Stimulated activated CD8-positive, alpha-beta memory T cell treated with anti-CD3 and anti-CD28 coated beads, Interleukin-7, amount 100 ng/mL, for 1 hour (primary cell): ENCODE data around the gene FKBP7.
"Not testable (repeated sequence)": the region's sequence is repeated elsewhere in the genome, so short reads cannot be mapped to it uniquely, and the experiment has no call there.

Experiments used
- DNase-seq, 2 donors: peaks; one replicate each; pipeline ENCODE4 v3.0.0-alpha.2; 2020; ENCODE audit warnings: low read depth in 2 of 2

Gene FKBP7

GRCh38 chr2:178478439-178479274, at the start of gene FKBP7:
Gene FKBP7 (minus strand): TSS chr2:178478600. CDS start chr2:178478499, 101 bp downstream.
- DNase-seq = peak; percentile 69 to 72

DNA sequence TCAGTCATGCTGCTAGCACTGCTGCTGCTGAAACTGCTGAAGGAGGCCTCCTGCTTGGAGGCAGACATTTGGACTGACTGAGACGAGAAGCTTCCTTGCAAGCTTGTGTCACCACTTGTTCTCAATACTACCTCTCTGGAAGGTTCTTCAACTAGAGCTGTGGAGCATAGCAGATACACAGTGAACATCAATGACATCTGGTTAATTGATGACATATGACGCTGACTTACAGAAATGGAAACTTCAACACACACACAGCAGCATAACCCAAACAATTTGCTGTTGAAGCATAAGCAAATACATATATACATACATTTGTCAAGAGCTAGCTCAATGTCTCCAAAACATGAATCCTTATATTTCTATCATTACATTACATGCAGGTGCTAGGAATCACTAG, 49.2 kb upstream of the FKBP7 start:
- no peak for DNase-seq

DNA sequence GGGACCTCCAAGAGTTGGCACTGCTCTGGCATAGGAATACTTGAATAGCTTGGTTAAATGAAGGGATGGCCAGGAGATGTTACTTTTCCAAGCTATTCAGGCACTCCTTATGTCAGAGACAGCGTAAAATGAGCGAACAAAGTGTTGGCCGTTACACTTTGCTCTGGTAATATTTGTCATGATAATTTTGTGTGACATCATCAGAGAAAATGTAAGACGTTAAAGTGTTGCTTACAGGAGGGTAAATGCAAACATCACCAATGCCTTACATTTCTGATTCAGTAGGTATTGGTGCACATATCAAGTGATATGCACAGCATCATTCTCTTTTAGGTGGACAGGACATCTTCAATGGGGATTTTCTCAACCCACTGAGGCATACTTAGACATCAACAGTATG, 47.9 kb upstream of the FKBP7 start:
- no peak for DNase-seq

- not testable (repeated sequence) for DNase-seq
These were observed 47.1 kb upstream of the FKBP7 start for GRCh38 chr2:178525460-178525859.

GRCh38 chr2:178525010-178525409, 46.6 kb upstream of the FKBP7 start:
- not testable (repeated sequence) for DNase-seq

DNA sequence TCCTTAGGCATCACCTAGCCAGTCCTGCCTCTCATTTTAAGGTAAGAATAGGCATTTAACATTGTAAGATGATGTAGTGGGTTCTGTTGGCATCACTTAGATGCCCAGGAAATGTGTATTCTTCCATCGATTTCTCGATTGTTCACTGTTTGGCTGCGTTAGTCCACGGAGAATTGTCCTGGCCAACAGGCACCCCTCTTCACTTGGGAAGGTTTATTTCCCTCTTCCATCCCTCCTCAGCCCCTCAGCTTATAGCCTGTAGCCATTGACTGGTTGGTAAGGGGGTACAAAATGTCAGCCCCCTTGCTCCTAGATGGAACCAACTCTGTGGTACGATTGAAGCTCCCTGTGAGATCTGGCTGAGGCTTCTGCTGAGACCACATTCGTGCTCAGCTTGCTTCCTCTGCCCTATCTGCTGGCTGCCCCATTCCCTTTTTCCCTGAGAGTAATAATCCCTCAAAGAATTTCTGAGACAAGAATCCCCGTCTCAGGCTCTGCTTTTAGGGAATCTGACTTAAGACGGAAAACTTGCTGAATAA, 45.3 kb upstream of the FKBP7 start:
- DNase-seq = no peak

DNA sequence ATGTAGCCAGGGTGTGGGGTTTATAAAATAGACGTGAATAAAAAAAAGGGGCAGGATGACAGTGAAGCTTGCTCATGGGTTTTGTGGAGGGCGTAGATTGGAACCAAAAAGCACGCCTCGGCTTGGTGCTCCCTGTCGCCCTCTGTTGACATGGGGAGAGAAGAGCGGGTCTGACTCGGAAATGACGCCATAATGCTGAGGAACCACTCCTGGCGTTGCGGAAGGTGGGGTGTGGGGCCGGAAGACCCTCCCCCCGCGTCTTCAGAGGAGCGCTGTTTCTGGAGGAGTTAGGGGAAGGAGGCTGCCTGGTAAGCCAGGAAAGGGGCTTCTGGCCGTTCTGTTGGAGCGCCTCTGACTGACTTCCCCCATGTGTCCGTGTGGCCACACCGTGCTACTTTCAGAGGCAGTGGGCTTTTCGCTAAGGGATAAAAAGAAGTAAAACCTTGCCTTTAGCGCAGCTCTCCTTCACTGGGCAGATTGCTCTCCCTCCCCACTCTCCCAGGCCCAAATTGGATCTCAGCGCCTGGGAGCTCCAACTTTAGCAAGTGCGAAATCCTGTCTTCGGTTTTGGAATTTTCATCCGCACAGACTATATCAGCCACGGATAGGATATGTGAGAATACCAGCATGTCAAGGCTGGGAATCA, 44.7 kb upstream of the FKBP7 start:
- peak; percentile 55 to 64 for DNase-seq

DNA sequence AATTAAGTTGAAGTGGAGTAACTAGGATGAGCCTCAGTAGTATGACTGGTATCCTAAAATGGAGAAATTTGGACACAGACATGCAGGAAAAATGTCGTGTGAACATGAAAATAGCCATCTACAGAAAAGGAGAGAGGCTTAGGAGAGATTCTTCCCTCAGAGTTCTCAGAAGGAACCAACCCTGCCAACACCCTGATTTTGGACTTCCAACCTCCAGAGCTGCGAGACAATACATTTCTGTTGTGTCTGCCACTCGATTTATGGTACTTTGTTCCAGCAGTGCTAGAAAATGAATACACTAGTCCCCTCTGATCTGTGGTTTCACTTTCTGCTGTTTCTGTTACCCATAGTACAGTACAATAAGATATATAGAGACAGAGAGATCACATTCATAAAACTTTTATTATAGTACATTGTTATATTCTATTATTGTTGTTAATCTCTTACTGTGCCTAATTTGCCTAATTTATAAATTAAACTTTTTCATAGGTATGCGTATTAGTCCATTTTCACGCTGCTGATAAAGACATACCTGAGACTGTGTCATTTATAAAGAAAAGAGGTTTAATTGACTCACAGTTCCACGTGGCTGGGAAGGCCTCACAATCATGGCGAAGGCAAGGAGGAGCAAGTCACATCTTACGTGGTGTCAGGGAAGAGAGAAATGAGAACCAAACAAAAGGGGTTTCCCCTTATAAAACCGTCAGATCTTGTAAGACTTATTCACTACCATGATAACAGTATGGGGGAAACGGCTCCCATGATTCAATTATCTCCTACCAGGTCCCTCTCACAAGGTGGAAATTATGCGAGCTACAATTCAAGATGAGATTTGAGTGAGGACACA, 43.1 kb upstream of the FKBP7 start:
- no peak for DNase-seq

GRCh38 chr2:178517496-178517895, 39.1 kb upstream of the FKBP7 start:
- no peak for DNase-seq

- no peak for DNase-seq
These were observed 36.3 kb upstream of the FKBP7 start for GRCh38 chr2:178514664-178515063.

GRCh38 chr2:178513876-178514275, 35.5 kb upstream of the FKBP7 start:
- no peak for DNase-seq

GRCh38 chr2:178512484-178512883, 34.1 kb upstream of the FKBP7 start:
- DNase-seq = no peak

- no peak for DNase-seq
These were observed 32.0 kb upstream of the FKBP7 start for GRCh38 chr2:178510384-178510783.

DNA sequence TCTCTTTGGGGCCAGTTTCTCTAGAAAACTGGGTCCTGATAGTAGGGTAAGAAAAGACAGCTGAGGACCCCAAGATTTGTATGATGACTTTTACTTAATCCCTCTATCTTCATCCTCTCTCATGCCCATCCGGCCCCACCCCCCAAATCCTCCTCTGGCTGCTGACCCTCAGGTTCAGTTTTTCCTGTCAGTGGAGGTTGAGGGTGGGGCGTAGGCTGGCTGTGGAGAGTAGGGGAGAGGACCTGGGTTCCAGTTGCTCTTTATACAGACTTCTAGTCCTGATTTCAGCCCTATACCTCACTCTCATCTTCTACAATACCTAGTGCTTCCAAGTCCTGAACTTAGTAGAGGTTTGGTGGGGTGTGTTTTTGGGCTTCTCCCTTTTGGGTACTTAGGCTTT, 30.2 kb upstream of the FKBP7 start:
- no peak for DNase-seq

DNA sequence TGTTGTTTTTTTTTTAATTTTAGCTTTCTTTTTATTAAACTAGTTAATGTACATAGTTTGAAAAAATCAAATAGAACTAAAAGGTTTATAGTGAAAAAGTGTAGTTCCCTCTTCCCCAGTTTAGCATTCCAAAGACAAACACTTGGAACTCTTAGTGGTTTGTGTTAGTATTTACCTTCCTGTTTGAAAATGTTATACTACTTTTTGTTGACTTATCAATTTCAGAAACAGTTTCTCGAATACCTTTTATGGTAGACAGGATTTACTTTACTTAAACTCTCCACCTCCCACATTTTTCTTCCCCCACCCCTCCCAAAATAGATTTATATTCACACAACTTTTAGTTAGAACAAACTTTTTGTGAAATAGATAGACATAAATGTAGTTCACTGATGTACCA, 28.5 kb upstream of the FKBP7 start:
- no peak for DNase-seq

DNA sequence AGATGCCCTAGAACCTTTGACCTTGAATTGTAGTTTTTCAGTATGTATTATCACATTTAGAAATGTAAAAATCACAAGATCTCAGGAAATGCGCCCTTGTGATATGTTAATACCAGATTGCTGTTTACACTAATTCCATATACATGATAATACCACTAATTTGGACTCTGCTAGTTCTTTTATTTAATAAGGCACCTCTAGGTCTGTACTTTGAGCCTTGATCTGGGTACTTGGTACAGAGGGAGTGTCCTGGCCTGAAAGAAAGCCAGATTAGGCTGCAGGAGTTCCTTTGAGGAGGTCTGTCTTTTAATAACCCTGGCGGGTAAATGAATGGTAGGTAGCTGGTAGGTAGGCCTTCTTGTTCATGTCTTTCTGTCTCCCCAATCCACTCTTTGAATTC, 28.1 kb upstream of the FKBP7 start:
- no peak for DNase-seq

GRCh38 chr2:178506101-178506500, 27.7 kb upstream of the FKBP7 start:
- no peak for DNase-seq

- no peak for DNase-seq
These were observed 24.4 kb upstream of the FKBP7 start for GRCh38 chr2:178502751-178503150.

- DNase-seq = no peak
These were observed 21.2 kb upstream of the FKBP7 start for GRCh38 chr2:178499640-178500039.

DNA sequence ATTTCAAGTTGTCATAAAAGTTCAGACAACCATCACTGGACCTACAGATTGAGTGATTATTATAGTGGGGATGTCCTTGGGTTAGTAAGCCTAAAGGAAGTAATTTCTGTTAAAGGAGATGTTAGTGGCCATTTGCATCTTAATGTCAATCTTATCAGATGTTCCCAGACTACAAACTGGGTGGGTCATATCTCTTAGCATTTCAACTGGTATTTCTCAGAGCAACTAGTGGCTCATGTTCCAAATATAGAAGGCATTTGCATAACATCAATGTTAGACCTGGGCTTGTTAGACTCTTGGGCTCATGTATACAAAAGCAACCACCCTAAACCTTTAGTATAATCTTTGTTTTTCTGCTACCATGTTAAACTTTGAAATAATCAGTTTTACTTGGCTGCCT, 19.7 kb upstream of the FKBP7 start:
- no peak for DNase-seq

- no peak for DNase-seq
These were observed 17.6 kb upstream of the FKBP7 start for GRCh38 chr2:178496049-178496448.

GRCh38 chr2:178491612-178492011, 13.2 kb upstream of the FKBP7 start:
- no peak for DNase-seq
